HEK293T (cell line): ENCODE data around the gene CCNK.

Experiments
- CTCF ChIA-PET: fragments of 350-600 bp; formaldehyde crosslinking; extraction: SDS; loops from one replicate; lab custom pipeline; 2021; ENCODE audit warnings: antibody characterized with exemption, inconsistent platforms; lab: Yijun Ruan, JAX
- POLR2A ChIA-PET: fragments of 350-600 bp; formaldehyde crosslinking; extraction: SDS; loops from one replicate; lab custom pipeline; 2020; ENCODE audit warnings: antibody characterized with exemption, inconsistent platforms; lab: Yijun Ruan, JAX
- DNase-seq: peaks from one replicate; pipeline ENCODE4 v3.0.0; 2012; ENCODE audit warnings: mixed read lengths; ENCODE audit errors: extremely low spot score
- ARNT ChIP-seq: fragments of 450-650 bp; IDR thresholded peaks from 2 replicates; pipeline ENCODE4 v1.6.1; 2017; ENCODE audit warnings: mild to moderate bottlenecking
- BHLHE40 ChIP-seq: fragments of 450-650 bp; IDR thresholded peaks from 2 replicates; pipeline ENCODE4 v1.6.1; 2016; ENCODE audit warnings: mild to moderate bottlenecking, moderate library complexity, borderline replicate concordance
- CTBP1 ChIP-seq: fragments of 450-650 bp; IDR thresholded peaks from 2 replicates; pipeline ENCODE4 v1.6.1; 2016; ENCODE audit warnings: borderline replicate concordance
- ELF4 ChIP-seq: fragments of 450-650 bp; IDR thresholded peaks from 2 replicates; pipeline ENCODE4 v1.6.1; 2017; ENCODE audit warnings: antibody characterized with exemption
- FOXA1 ChIP-seq: fragments of 450-650 bp; IDR thresholded peaks from 2 replicates; pipeline ENCODE4 v1.6.1; 2016; ENCODE audit warnings: mild to moderate bottlenecking
- FOXK2 ChIP-seq: fragments of 450-650 bp; IDR thresholded peaks from 2 replicates; pipeline ENCODE4 v1.6.1; 2016; ENCODE audit warnings: mild to moderate bottlenecking
- FOXM1 ChIP-seq: fragments of 450-650 bp; IDR thresholded peaks from 2 replicates; pipeline ENCODE4 v1.6.1; 2017; ENCODE audit warnings: mild to moderate bottlenecking, borderline replicate concordance
- HDGF ChIP-seq: fragments of 450-650 bp; IDR thresholded peaks from 2 replicates; pipeline ENCODE4 v1.6.1; 2017; ENCODE audit warnings: antibody characterized with exemption, borderline replicate concordance
- L3MBTL2 ChIP-seq: fragments of 450-650 bp; conservative IDR thresholded peaks from 2 replicates; pipeline ENCODE4 v1.6.1; 2016; ENCODE audit warnings: mild to moderate bottlenecking
- LEF1 ChIP-seq: fragments of 450-650 bp; IDR thresholded peaks from 2 replicates; pipeline ENCODE4 v1.6.1; 2017; ENCODE audit warnings: mild to moderate bottlenecking, borderline replicate concordance
- NFRKB ChIP-seq: fragments of 450-650 bp; IDR thresholded peaks from 2 replicates; pipeline ENCODE4 v1.6.1; 2016; ENCODE audit warnings: mild to moderate bottlenecking, moderate library complexity
- SP1 ChIP-seq: fragments of 450-650 bp; IDR thresholded peaks from 2 replicates; pipeline ENCODE4 v1.6.1; 2017
- SUZ12 ChIP-seq: fragments of 450-650 bp; IDR thresholded peaks from 2 replicates; pipeline ENCODE4 v1.6.1; 2016; ENCODE audit warnings: mild to moderate bottlenecking
- TARDBP ChIP-seq: fragments of 450-650 bp; IDR thresholded peaks from 2 replicates; pipeline ENCODE4 v1.6.1; 2016
- ZNF384 ChIP-seq: fragments of 450-650 bp; IDR thresholded peaks from 2 replicates; pipeline ENCODE4 v1.6.1; 2016
- TF ChIP-seq, protein P1 (sequence below): fragments of 450-650 bp; IDR thresholded peaks from 2 replicates; pipeline ENCODE4 v1.6.1; 2016

CCNK gene

DNA sequence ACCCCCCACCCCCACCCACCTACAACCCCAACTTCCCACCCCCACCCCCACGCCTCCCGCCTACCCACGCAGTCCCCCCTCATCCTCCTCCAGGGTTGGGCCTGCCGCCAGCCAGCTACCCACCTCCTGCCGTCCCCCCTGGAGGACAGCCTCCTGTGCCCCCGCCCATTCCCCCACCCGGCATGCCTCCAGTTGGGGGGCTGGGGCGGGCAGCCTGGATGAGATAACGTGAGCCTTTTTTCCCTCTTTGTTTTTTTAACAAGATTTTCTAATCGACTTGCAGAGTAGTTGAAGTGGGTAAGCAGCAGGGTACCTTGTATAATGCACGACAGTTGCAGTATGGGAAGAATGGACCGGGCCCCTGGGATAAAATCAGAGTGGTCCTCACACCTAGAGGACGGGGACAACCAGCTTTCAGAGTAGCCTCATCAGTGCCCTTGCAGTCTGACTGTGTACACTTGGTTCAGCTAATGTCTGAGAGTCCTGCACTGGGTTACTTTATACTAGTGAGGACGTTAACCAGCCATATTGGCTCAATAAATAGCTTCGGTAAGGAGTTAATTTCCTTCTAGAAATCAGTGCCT lies 29.4 kb downstream of the CCNK start:
- POLR2A ChIA-PET = no interaction called here
- TF ChIP-seq ZNF384 (no peak), NFRKB (no peak), SP1 (no peak), FOXA1 (no peak), ARNT (no peak), ELF4 (no peak), FOXK2 (no peak), TARDBP (no peak), SUZ12 (no peak), HDGF (no peak)
- TF ChIP-seq, protein P1, sequence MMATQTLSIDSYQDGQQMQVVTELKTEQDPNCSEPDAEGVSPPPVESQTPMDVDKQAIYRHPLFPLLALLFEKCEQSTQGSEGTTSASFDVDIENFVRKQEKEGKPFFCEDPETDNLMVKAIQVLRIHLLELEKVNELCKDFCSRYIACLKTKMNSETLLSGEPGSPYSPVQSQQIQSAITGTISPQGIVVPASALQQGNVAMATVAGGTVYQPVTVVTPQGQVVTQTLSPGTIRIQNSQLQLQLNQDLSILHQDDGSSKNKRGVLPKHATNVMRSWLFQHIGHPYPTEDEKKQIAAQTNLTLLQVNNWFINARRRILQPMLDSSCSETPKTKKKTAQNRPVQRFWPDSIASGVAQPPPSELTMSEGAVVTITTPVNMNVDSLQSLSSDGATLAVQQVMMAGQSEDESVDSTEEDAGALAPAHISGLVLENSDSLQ = no peak
- CTCF ChIA-PET = no interaction called here
- DNase-seq = no peak

DNA sequence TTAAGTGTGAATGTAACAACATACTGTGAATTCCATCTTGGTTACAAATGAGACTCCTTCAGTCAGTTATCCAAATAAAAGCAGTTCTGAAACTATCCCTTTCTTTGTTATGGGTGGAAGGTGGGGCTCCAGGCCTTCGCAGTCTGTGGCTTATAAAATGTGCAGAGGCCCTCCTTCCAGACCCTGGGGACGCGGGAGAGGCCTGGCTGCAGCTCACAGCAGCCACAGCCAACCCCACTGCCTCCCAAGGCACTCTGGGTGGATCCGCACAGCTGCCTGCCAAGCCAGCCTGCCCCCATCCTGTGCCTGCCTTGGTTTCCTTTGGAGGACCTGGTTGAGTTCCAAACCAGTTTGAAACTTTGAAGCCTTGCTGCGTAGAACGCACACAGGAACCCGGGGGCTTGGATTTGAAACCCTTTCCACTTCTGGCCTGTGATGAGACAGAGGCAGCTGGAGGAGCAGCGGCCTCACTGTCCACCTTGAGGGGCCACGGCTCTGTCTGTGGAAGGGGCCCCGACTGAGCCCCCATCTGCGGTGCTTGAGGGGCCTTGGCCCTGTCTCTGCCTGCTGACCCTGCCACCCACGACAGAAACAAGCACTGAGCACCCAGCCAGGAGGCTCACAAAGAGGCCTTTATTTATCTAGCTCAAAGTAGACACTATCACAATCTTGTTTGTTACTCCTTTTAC lies 30.4 kb downstream of the CCNK start:
- DNase-seq = no peak
- ChIA-PET CTCF (interaction anchor here (0.6 kb wide), 1 partner anchor 118 kb away, joined by 3 read pairs; no protein-coding TSS in a partner anchor), POLR2A (no interaction called here)
- TF ChIP-seq NFRKB = no peak
- TF ChIP-seq CTBP1 = no peak

DNA sequence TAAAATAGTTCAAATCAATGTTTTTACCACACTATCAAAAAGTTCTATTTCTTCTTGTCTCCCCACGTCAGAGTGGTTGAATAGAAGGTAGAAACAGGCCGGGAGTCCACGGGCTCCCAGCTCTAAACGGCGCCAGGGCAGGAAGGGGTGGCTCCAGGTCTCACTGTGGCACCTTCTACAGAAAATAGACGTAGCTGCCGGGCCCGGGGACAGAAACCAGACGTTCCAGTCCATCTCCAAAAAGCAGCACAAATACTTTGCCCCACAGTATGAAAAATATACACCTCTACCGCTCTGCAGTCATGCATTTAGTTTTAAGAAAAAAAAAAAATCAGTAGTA lies 30.9 kb downstream of the CCNK start:
- DNase-seq = no peak
- POLR2A ChIA-PET = no interaction called here
- CTCF ChIA-PET = interaction anchor here (0.6 kb wide), 1 partner anchor 119 kb away, joined by 3 read pairs; no protein-coding TSS in a partner anchor
- no peak for TF ChIP-seq HDGF

DNA sequence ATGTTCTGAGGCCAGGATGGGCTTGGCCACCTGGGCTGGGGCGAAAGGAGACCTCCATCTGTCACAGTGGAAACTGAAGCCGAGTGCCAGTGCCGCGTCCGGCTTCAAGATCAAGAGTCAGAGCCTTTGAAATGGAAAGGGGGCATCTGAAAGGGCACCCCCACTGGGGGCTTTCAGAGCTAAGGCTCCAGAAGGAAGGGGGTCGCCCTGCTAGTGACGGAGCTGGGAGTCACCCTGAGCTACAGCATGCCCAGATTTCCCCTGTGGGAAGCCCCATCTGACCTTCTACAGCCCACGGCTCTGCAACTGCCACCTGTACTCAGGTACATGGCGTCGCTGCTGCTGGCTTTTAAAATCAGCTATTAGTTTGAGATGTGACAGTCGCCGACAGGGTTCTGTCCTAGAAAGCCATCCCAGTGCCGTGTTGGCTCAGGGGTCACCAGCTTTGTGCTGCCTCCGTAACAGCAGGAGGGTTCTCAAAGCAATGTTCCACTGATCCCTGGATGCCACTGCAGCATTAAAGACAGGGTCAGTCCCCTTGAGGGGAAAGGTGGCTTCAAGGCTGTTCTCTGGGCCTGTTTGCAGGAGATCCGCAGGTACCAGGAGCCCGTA lies 31.5 kb downstream of the CCNK start:
- CTCF ChIA-PET = interaction anchor here (1.0 kb wide), 1 partner anchor 13 kb away, joined by 3 read pairs; no protein-coding TSS in a partner anchor
- POLR2A ChIA-PET = no interaction called here
- no peak for DNase-seq
- TF ChIP-seq SUZ12 (no peak), SP1 (no peak), FOXK2 (no peak), ARNT (no peak), LEF1 (no peak), FOXA1 (no peak), NFRKB (no peak), HDGF (no peak), CTBP1 (no peak), TARDBP (no peak), ELF4 (no peak), ZNF384 (no peak), L3MBTL2 (no peak)
- TF ChIP-seq, protein P1 = no peak

DNA sequence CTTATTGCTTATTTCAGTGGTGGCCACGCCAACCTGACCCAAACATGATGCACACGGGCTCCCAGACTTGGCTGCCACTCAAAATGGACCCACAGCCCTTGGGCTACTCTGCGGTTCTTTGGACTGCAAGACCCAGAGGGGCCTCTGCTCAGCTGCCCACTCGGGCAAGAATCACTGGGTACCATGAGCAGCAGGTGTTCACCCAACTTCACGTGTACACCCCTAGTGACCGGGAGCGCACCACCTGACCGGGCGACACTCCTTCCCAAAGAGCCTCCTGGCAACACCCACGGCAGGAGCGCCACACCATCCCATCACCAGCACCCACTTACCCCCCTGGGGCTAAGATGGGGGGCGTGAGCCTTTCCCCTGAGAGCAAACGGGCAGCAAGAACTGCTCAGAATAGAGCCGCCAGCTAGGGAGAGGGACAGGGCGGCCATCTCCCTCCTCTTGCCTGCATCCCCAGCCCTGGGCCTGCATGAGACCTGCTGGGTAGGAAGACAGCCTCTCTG lies 32.0 kb downstream of the CCNK start:
- CTCF ChIA-PET = interaction anchor here (1.0 kb wide), 1 partner anchor 13 kb away, joined by 3 read pairs; no protein-coding TSS in a partner anchor
- DNase-seq = no peak
- POLR2A ChIA-PET = no interaction called here
- TF ChIP-seq TARDBP (no peak), HDGF (no peak), SP1 (no peak), BHLHE40 (no peak), SUZ12 (no peak), L3MBTL2 (no peak), ARNT (no peak), FOXK2 (no peak), LEF1 (no peak), ELF4 (no peak), CTBP1 (no peak), FOXM1 (no peak), FOXA1 (no peak)
- TF ChIP-seq, protein P1 = no peak

DNA sequence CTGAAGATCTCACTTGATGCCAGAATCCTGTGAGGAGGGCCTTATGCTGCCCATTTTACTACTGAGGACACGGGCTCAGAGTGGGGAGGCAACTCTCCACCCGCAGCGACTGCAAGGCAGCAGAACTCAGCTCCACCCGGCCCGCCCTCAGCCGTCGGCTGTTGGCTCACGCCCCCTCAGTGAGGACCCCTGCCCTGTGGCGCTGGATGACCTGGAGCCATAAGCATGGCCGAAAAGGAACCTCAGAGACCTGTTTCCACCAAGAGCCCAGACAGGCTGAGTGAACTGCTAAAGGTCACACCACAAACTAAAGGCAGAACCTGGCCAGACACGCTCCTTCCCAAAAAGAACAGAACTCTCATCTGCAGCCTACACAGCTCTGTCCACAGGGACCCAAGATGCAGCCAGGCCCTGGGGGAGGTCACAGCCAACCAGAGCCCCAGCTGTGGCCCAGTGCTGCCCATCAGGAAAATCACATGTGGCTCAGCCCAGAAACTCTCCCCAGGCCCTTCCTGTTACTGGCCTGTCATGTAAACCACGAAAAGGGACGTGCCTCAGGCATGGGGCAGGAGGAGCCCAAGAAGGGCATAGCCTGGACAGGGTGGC lies 32.8 kb downstream of the CCNK start:
- CTCF ChIA-PET = interaction anchor here (1.0 kb wide), 1 partner anchor 12 kb away, joined by 3 read pairs; no protein-coding TSS in a partner anchor
- no peak for DNase-seq
- no peak for TF ChIP-seq FOXK2
- POLR2A ChIA-PET = no interaction called here
